Activated CD8-positive, alpha-beta memory T cell treated with anti-CD3 and anti-CD28 coated beads for 48 hours (primary cell): ENCODE results near the gene ITPRIPL1.
"Not testable (repeated sequence)": the region's sequence is repeated elsewhere in the genome, so short reads cannot be mapped to it uniquely, and the experiment has no call there.

Source experiments
- DNase-seq, 3 experiments: peaks; one replicate each; pipeline ENCODE4 v3.0.0-alpha.2; 2020; ENCODE audit warnings: low read depth in 2 of 3, low spot score in 2 of 3

ITPRIPL1 gene

GRCh38 chr2:96325041-96325883 lies at the start of gene ITPRIPL1:
Gene ITPRIPL1 (plus strand): TSS chr2:96325317. CDS start chr2:96325840, 523 bp downstream.
- peak in 1 of 3 experiments; percentile 37 for DNase-seq

DNA sequence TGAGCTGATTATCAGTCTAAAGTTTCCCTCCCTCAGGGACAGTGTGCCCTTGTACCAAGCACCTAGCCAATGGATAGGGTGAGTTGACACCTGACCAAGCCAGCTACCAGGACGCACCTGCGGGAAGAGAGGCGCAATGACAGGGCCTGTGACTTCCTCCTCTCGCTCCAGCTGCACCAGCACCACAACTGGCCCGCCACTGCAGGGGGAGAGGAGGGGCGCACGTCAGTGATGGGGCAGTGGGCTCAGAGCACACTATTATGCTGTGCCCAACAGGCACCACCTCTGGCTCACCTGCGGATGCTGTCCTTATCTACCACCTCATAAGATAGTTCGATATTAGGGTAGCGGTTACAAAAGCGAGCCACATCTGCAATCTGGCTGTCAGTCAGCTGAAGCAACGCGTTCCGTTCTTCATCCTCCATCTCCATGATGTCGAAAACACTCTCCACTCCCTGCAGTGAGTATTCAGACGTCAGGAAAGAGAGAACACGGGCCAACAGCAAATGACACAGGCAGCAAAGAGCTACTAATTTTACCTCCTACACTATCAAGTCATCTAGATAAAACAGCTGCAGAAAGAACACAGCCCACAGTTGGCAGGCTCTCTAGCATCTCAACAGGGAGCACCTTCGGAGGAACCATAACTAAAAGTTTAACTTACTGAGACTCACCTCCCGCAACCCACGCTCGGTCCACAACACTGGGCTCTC lies 48.2 kb upstream of the ITPRIPL1 start:
- DNase-seq = no peak

DNA sequence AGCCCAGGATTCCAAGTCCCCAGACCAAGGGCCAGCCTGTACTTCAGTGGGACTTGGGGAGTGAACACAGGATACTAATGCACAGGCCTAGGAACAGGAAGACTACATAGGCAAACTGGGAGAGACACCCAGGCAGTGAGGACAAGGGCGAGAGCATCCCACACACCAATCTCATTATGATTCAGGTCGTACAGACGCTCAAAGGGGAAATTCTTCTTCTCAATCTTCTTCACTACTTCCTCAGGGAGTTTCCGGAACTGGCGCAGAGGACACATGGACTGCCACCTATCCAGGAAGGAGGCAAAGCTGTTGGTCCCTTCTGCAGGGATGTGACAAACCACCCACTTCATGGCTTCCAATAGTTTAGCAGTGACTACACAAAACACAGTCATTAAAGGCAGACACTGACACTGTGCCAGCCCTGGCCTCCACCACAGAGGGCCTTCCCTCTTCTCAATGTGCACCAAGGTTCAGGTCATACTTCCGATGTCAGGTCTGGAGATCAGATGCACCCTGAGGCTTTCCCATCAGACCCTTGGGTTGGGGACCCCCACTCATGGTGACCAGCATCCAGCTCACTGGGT lies 37.8 kb upstream of the ITPRIPL1 start:
- DNase-seq = no peak

DNA sequence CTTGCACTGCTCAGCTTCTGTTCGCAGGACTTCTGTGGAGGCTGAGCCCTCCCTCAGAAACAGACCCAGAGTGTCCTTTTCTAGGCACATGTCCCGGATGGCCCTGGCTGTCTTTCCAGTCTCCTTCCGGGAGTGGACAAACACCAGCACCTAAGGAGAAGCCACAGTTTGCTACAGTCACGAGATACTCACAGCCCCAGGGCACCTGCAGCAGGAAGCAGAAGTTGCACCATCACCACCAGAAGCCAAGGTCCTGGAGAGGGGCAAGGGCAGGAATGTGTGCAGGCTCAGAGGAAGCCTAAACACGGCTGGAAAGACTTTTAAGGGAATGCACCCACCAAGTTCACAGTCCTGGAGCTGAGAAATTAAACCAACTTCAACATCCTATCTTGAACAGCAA lies 33.4 kb upstream of the ITPRIPL1 start:
- no peak for DNase-seq

DNA sequence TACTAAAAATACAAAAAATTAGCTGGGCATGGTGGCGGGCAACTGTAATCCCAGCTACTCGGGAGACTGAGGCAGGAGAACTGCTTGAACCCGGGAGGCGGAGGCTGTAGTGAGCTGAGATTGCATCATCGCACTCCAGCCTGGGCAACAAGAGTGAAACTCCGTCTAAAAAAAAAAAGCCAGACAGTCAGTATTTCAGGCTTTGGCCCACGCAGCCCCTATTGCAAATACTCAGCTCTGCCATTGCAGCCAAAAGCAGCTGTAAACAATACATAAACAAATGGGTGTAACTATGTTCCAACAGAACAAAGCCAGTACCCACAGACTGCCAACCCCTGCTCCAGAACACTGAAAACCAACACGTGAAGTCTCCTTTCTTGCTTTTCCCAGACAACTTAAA lies 30.8 kb upstream of the ITPRIPL1 start:
- not testable (repeated sequence) for DNase-seq

- DNase-seq = no peak
Measured at GRCh38 chr2:96296925-96297324, 28.2 kb upstream of the ITPRIPL1 start.

DNA sequence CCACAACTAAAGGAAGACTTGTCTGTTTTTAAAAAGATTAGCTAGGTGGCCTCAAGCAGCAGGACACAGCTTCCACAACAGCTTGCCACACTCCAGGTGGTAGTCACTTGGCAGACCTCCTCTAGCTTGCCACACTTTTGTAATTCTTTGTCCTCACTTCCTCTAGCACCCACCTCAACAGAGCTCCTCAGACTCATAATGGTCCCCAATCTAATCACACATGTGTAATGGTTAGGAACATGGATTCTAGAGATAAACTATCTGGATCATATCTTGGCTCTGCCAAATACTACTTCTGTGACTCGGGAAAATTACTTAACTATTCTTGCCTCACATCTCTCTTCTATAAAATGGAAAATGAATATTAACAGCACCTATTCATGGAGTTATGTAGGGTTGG lies 23.3 kb upstream of the ITPRIPL1 start:
- DNase-seq = no peak

- DNase-seq = no peak
Measured at GRCh38 chr2:96304606-96305005, 20.5 kb upstream of the ITPRIPL1 start.

- DNase-seq = peak; percentile 82 to 85 (median 83)
Measured at GRCh38 chr2:96305091-96305978, 19.8 kb upstream of the ITPRIPL1 start, which contains the start of gene SNRNP200. Gene SNRNP200 (minus strand): TSS chr2:96305546. CDS start chr2:96305437, 109 bp downstream.

DNA sequence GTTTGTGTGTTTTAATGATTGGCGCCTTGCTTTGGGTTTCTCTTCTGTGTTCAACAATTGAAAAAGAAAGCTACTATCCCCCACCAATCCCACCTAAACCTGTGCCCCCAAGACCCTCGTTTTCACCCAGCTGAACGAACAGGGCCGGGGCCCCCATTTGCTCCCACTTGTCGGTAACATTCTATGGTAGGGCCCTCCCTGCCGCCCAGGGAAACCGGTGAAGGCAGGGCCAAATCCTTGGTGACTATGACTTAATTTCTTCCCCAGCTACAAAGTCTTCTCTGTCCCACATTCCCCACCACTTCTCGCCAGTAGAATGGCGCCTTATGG lies 19.2 kb upstream of the ITPRIPL1 start:
- peak in 1 of 3 experiments; percentile 4 for DNase-seq

DNA sequence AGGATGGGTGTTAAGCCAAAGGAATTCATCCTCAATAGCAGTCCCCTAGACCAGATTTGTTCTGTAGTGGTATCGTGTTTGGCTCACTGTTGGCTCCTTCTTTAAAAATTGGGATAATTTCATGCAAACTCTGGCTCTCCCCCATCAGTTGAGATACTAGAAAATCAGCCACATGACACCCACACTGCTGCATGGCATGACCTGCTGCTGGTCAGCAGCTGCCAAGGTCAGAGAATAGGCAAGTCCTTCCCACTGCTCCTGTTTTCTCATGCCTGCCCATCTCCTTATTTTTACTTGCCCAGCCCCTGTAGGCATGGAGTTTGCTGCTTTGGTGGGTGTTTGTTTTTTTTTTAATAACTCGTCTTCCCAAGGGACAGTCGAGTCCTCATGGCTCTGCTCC lies 18.7 kb upstream of the ITPRIPL1 start:
- DNase-seq = no peak

- no peak for DNase-seq
Measured at GRCh38 chr2:96308248-96308647, 16.9 kb upstream of the ITPRIPL1 start.

GRCh38 chr2:96315005-96315399 lies 10.1 kb upstream of the ITPRIPL1 start:
- DNase-seq = no peak

GRCh38 chr2:96315400-96316071 lies 9.6 kb upstream of the ITPRIPL1 start:
- DNase-seq = no peak

DNA sequence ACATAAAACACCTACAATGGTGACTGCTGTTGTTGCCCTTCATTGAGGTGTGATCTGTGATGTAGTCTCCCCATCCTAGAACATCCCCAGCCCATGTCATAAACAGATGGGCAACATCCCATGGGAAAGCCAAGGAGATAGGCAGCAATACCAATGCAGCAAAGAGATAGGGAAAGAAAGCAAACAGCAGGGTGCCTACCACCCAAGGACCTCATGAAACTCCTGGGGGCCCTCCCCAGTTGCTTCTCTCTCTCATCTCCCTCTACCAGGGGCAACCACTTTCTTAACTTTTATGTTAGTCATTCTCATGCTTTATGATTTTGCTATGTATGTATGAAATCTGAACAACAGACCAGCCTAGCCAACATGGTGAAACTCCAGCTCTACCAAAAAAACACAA lies 8.1 kb upstream of the ITPRIPL1 start:
- DNase-seq = no peak

DNA sequence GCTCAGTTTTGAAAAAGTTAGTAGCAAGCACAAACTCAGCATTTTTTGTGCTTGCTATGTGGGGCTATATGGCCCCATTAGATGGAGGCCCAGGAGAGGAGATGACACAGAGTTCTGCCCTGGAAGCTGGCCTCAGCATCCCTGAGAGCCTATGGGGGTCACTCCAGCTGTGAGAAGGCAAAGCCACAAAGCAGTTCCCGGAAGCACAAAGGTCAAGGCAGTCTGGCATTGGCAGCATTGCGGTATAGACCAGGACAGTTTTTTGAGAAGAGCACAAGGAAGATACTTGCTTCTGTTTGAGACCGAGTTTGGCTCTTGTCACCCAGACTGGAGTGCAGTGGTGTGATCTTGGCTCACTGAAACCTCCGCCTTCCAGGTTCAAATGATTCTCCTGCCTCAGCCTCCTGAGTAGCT lies 7.5 kb upstream of the ITPRIPL1 start:
- DNase-seq = no peak

DNA sequence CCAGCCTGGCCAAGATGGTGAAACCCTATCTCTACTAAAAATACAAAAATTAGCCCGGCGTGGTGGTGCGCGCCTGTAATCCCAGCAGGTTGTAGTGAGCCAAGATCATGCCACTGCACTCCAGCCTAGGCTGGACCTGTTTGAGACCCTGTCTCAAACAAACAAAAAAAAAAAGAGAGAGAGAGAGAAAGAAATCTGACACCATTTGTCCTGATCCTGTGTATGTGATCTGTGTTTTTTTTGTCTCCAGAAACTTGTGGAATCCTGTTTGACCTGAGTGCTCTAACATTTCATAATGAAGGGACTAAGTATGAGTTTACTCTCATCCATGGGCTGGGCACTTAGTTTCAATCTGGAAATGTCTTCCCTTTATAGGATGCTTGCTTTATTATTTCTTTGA lies 6.4 kb upstream of the ITPRIPL1 start:
- no peak for DNase-seq

GRCh38 chr2:96319396-96319795 lies 5.7 kb upstream of the ITPRIPL1 start:
- DNase-seq = no peak

GRCh38 chr2:96320326-96320725 lies 4.8 kb upstream of the ITPRIPL1 start:
- DNase-seq = no peak
